HepG2 (cell line): ENCODE data around the gene DLX3. TPM values are rescaled to one million over a fixed set of nuclear protein-coding genes. Genes with fewer than 3 reads are reported as not detected.

Source experiments
- ATF1 ChIP-seq: IDR thresholded peaks from 2 replicates; pipeline ENCODE4 v1.6.1; 2016; ENCODE audit warnings: mild to moderate bottlenecking, control low read depth
- ATRX ChIP-seq: sonication (generic); formaldehyde crosslinking; IDR thresholded peaks from 2 replicates; pipeline ENCODE4 v1.4.0; 2020; ENCODE audit warnings: missing genetic modification reagents, borderline replicate concordance
- GATA4 ChIP-seq: sonication (generic); IDR thresholded peaks from 2 replicates; pipeline ENCODE4 v1.6.1; 2016; ENCODE audit warnings: antibody characterized with exemption, low read depth, borderline replicate concordance
- HNF4A ChIP-seq: sonication (generic); formaldehyde crosslinking; IDR thresholded peaks from 2 replicates; pipeline ENCODE4 v1.4.0; 2020; ENCODE audit warnings: missing genetic modification reagents
- KLF9 ChIP-seq: IDR thresholded peaks from 2 replicates; pipeline ENCODE4 v1.6.1; 2016; ENCODE audit warnings: low read depth
- LCORL ChIP-seq, 2 experiments: fragments of 450-650 bp in 1 of 2; sonication (generic) in 1 of 2; formaldehyde crosslinking in 1 of 2; IDR thresholded peaks; 2 replicates each; pipeline versions ENCODE4 v1.5.0 to v1.6.1; 2017 to 2020; ENCODE audit warnings: antibody characterized with exemption in 1 of 2, missing genetic modification reagents in 1 of 2
- MIER3 ChIP-seq: IDR thresholded peaks from 2 replicates; pipeline ENCODE4 v1.6.1; 2016; ENCODE audit warnings: missing compliant biosample characterization, borderline replicate concordance
- MTA3 ChIP-seq: sonication (generic); formaldehyde crosslinking; IDR thresholded peaks from 2 replicates; pipeline ENCODE4 v1.4.0; 2020; ENCODE audit warnings: missing genetic modification reagents
- MYC ChIP-seq: sonication (generic); formaldehyde crosslinking; IDR thresholded peaks from 2 replicates; pipeline ENCODE4 v1.9.0; 2021; ENCODE audit warnings: missing genetic modification reagents, borderline replicate concordance
- RFX5 ChIP-seq: IDR thresholded peaks from 2 replicates; pipeline ENCODE4 v1.6.1; 2011; ENCODE audit warnings: low read depth, low read length, improper control_type of control experiment
- SUZ12 ChIP-seq: fragments of 150-350 bp; IDR thresholded peaks from 2 replicates; pipeline ENCODE4 v1.6.1; 2014; ENCODE audit warnings: low read depth, low read length
- ZMAT3 ChIP-seq: sonication (generic); formaldehyde crosslinking; conservative IDR thresholded peaks from 2 replicates; pipeline ENCODE4 v1.7.0; 2021; ENCODE audit warnings: missing genetic modification reagents
- ZNF180 ChIP-seq: sonication (generic); formaldehyde crosslinking; IDR thresholded peaks from 2 replicates; pipeline ENCODE4 v1.4.0; 2020; ENCODE audit warnings: low read depth, missing genetic modification reagents, borderline replicate concordance
- ZNF432 ChIP-seq: sonication (generic); formaldehyde crosslinking; IDR thresholded peaks from 2 replicates; pipeline ENCODE4 v1.5.0; 2020; ENCODE audit warnings: missing genetic modification reagents, mild to moderate bottlenecking, borderline replicate concordance
- ZNF562 ChIP-seq: sonication (generic); formaldehyde crosslinking; IDR thresholded peaks from 2 replicates; pipeline ENCODE4 v1.8.0; 2022; ENCODE audit warnings: missing genetic modification reagents, borderline replicate concordance
- ZNF619 ChIP-seq: sonication (generic); formaldehyde crosslinking; IDR thresholded peaks from 2 replicates; pipeline ENCODE4 v1.4.0; 2020; ENCODE audit warnings: mild to moderate bottlenecking, missing genetic modification reagents
- ZNF703 ChIP-seq: sonication (generic); formaldehyde crosslinking; IDR thresholded peaks from 2 replicates; pipeline ENCODE4 v1.5.1; 2020; ENCODE audit warnings: missing genetic modification reagents, mild to moderate bottlenecking, moderate library complexity, borderline replicate concordance
- ZNF747 ChIP-seq: sonication (generic); formaldehyde crosslinking; IDR thresholded peaks from 2 replicates; pipeline ENCODE4 v1.8.1; 2023; ENCODE audit warnings: missing genetic modification reagents, mild to moderate bottlenecking, borderline replicate concordance
- polyA plus RNA-seq, 8 experiments: library from polyadenylated mRNA; depleted of rRNA in 3 of 8; stranded (reverse) in 7 of 8; unstranded in 1 of 8; fragments of >200 nt; fragmentation: Illumina TruSeq in 4 of 8; extraction: Trizol in 4 of 8; gene quantifications; 2 replicates each; pipeline versions ENCODE4 v1.2.1 to v1.2.3, GENCODE V29; 2011 to 2016; ENCODE audit warnings: low read depth in 4 of 8, missing spikeins in 1 of 8, mixed read lengths in 1 of 8; ENCODE audit not compliant: insufficient read depth in 1 of 8
- total RNA-seq, 5 experiments: library from RNA; depleted of rRNA; stranded (reverse); fragments of >200 nt; fragmentation: Illumina TruSeq; extraction: Trizol; gene quantifications; 2 replicates each; pipeline ENCODE4 v1.2.3, GENCODE V29; 2016; ENCODE audit warnings: low read depth in 1 of 5
- TF ChIP-seq, protein P1 (sequence below): sonication (generic); formaldehyde crosslinking; IDR thresholded peaks from 2 replicates; pipeline ENCODE4 v1.5.1; 2020; ENCODE audit warnings: mild to moderate bottlenecking, missing genetic modification reagents, borderline replicate concordance
- TF ChIP-seq, protein P2 (sequence below): IDR thresholded peaks from 2 replicates; pipeline ENCODE4 v1.6.1; 2016; ENCODE audit warnings: low read depth, borderline replicate concordance
- TF ChIP-seq, protein P3 (sequence below): IDR thresholded peaks from 2 replicates; pipeline ENCODE4 v1.6.1; 2016
- TF ChIP-seq, protein P4 (sequence below): sonication (generic); formaldehyde crosslinking; IDR thresholded peaks from 2 replicates; pipeline ENCODE4 v1.5.0; 2020; ENCODE audit warnings: mild to moderate bottlenecking, missing genetic modification reagents, borderline replicate concordance

The DLX3 gene
- total and polyA plus RNA-seq, 2 of the 13 experiments (the other 11 are each of a cell fraction or from before 2014, with no cell fraction given), result 0.03 TPM; not detected in 1

DNA sequence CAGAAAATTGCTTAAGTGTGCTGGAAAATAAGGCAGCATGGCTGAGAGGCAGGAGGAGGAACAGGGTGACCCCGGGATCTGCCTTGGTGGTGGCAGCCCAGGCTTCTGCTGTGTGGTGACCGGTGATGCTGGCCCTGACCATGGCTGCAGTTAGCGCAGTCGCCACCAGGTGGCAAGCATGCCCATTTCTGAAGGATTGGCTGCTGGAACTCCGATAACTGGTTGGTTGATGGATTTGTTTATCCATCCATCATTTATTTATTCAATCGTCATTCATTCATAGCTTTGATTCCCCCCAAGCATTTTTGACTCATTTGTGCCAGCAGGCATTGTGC is 31.8 kb upstream of the DLX3 start (continued):
- TF ChIP-seq, protein P1, sequence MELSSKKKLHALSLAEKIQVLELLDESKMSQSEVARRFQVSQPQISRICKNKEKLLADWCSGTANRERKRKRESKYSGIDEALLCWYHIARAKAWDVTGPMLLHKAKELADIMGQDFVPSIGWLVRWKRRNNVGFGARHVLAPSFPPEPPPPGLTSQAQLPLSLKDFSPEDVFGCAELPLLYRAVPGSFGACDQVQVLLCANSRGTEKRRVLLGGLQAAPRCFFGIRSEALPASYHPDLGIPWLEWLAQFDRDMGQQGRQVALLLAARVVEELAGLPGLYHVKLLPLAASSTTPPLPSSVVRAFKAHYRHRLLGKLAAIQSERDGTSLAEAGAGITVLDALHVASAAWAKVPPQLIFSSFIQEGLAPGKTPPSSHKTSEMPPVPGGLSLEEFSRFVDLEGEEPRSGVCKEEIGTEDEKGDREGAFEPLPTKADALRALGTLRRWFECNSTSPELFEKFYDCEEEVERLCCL (CRISPR knock-in tag), result no peak
- no peak for TF ChIP-seq ZNF432 (CRISPR knock-in tag)
- TF ChIP-seq ZNF619, result 0 out of 2 replicates have a peak, but pooled peaks have one; percentile 35
- TF ChIP-seq HNF4A (CRISPR knock-in tag), result no peak
- no peak for TF ChIP-seq ZNF747 (CRISPR knock-in tag)
- no peak for TF ChIP-seq ZNF562 (CRISPR knock-in tag)
- no peak for TF ChIP-seq ATRX
- peak; percentile 31; the same call in 1 of the 2 replicates for TF ChIP-seq MIER3 (CRISPR knock-in tag)
- no peak for TF ChIP-seq ZMAT3
- TF ChIP-seq GATA4, result no peak
- TF ChIP-seq, protein P2, sequence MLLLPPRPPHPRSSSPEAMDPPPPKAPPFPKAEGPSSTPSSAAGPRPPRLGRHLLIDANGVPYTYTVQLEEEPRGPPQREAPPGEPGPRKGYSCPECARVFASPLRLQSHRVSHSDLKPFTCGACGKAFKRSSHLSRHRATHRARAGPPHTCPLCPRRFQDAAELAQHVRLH, result no peak
- TF ChIP-seq, protein P3, sequence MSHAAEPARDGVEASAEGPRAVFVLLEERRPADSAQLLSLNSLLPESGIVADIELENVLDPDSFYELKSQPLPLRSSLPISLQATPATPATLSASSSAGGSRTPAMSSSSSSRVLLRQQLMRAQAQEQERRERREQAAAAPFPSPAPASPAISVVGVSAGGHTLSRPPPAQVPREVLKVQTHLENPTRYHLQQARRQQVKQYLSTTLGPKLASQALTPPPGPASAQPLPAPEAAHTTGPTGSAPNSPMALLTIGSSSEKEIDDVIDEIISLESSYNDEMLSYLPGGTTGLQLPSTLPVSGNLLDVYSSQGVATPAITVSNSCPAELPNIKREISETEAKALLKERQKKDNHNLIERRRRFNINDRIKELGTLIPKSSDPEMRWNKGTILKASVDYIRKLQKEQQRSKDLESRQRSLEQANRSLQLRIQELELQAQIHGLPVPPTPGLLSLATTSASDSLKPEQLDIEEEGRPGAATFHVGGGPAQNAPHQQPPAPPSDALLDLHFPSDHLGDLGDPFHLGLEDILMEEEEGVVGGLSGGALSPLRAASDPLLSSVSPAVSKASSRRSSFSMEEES (CRISPR knock-in tag), result no peak
- TF ChIP-seq ATF1 (CRISPR knock-in tag), result no peak
- TF ChIP-seq ZNF703, result no peak
- TF ChIP-seq KLF9 (CRISPR knock-in tag), result no peak
- TF ChIP-seq SUZ12, result no peak
- peak; percentile 18; the same call in 1 of the 2 replicates for TF ChIP-seq MYC (CRISPR knock-in tag)
- no peak for TF ChIP-seq ZNF180 (CRISPR knock-in tag)
- TF ChIP-seq RFX5, result peak; percentile 81
- TF ChIP-seq, protein P4, sequence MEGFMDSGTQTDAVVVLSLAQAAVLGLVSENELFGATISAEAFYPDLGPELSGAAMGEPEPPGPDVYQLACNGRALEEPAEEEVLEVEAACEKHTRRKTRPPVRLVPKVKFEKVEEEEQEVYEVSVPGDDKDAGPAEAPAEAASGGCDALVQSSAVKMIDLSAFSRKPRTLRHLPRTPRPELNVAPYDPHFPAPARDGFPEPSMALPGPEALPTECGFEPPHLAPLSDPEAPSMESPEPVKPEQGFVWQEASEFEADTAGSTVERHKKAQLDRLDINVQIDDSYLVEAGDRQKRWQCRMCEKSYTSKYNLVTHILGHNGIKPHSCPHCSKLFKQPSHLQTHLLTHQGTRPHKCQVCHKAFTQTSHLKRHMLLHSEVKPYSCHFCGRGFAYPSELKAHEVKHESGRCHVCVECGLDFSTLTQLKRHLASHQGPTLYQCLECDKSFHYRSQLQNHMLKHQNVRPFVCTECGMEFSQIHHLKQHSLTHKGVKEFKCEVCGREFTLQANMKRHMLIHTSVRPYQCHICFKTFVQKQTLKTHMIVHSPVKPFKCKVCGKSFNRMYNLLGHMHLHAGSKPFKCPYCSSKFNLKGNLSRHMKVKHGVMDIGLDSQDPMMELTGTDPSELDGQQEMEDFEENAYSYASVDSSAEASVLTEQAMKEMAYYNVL (CRISPR knock-in tag), result no peak
- no peak for TF ChIP-seq MTA3 (CRISPR knock-in tag)
- no peak for TF ChIP-seq LCORL (IDR thresholded peaks at IDR 0.05)
- 0 out of 2 replicates have a peak, but pooled peaks have one; percentile 36 for TF ChIP-seq LCORL (CRISPR knock-in tag; IDR thresholded peaks at IDR 0.05)
